AG09319 (cell line): ENCODE data around the gene COX4I2.

Source experiments
- DNase-seq: peaks from one replicate; pipeline ENCODE4 v3.0.0-alpha.2; 2010; ENCODE audit warnings: low read depth; ENCODE audit errors: extremely low read depth
- TF ChIP-seq, protein P1 (sequence below): IDR thresholded peaks from 2 replicates; pipeline ENCODE4 v1.5.1; 2011; ENCODE audit warnings: low read depth, mild to moderate bottlenecking, inconsistent platforms, low read length, moderate library complexity

COX4I2 gene

DNA sequence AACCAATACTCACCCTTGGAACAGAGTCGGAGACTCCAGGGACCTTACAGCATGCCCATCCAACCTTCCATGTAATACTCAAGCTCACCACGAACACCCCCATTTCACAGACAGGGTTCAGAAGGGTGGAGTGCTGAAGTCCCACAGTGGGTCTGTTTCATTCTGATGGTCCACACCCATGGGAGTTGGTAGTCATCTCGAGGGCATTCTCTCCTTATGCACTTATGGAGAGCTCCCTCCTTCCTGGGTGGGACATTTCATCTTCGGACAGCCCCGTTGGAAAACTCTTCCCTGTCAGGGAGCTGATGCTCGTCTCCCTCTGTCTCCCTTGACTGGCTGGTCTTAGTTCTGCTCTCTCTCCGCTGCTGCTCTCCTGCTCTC is 38.9 kb downstream of the COX4I2 start:
- TF ChIP-seq, protein P1, sequence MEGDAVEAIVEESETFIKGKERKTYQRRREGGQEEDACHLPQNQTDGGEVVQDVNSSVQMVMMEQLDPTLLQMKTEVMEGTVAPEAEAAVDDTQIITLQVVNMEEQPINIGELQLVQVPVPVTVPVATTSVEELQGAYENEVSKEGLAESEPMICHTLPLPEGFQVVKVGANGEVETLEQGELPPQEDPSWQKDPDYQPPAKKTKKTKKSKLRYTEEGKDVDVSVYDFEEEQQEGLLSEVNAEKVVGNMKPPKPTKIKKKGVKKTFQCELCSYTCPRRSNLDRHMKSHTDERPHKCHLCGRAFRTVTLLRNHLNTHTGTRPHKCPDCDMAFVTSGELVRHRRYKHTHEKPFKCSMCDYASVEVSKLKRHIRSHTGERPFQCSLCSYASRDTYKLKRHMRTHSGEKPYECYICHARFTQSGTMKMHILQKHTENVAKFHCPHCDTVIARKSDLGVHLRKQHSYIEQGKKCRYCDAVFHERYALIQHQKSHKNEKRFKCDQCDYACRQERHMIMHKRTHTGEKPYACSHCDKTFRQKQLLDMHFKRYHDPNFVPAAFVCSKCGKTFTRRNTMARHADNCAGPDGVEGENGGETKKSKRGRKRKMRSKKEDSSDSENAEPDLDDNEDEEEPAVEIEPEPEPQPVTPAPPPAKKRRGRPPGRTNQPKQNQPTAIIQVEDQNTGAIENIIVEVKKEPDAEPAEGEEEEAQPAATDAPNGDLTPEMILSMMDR = no peak
- DNase-seq = no peak

DNA sequence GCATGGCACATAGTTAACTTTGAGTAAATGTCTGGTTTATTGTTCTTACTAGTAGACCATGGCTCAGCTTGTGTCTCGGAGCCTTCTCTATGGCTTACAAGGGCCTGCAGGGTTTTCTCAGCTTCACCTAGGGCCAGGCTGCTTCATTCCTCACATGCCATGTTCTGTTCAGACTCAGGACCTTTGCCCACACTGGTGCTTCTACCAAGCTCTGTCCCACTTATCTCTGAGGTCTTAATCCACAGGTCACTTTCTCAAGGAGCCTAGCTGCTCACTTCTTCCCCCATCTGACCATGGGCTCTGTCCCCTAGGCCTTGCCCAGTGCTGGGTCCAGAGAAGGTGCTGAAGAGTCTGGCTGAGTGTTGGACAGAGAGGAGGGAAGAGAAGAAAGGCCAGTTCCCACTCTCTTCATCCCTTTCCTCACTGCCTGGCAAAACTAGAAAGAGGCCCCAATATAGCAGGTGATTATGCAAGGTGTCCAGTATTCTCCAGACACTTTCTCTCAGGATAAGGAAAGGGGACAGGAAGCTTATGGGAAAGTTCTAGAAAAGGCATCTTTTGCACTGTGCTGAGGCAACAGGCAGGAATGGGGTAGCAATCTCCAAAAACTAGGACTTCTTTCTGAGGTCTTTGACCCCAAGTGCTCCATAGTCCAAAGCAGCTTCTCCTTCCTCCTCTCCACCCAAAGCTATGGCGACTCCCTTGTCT is 40.0 kb downstream of the COX4I2 start:
- TF ChIP-seq, protein P1 = no peak
- DNase-seq = no peak

DNA sequence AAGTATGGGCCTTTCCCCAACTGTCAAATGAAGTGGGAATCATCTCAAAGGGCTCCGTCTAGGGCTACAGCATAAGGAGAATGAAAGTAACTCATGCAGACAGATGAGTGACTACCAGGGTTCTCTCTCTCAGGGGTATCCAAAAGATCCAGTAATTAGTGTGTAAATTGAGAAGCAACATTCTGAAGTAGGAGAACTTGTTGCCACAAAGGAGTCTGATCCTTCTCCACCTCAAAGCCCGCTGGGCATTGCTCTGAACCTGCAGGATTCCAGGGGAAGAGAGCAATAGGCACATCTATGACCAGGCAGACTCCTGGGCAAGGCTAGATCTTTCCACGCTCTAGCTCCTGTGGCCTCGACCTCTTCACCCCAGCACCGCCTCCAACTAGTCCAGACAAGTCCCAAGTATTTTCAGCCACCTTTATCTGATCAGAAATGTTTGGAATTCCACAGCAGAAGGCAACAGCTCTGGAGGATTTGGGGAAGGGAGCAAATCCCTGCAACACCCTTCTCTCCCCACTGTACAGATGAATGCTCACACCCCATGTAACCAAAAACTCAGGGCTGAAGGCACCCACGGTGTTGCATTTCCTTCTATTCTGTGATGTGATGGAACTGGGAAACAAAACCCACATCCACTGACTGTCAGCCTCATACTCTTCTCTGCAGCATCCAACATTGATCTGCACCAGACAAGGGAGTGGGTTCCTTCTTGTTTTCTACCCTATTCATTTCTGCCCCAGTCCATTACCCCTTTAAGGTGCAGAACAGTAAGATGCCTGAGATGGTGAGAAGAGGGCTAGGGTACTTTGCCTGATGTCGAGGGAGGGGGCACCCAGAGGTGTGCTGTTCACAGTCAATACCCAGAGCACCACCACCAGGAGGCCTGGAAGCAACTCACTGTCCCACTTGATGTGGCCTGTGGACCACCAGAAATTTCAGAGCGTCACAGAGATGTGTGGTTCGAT is 41.0 kb downstream of the COX4I2 start:
- DNase-seq = no peak
- TF ChIP-seq, protein P1 = no peak

DNA sequence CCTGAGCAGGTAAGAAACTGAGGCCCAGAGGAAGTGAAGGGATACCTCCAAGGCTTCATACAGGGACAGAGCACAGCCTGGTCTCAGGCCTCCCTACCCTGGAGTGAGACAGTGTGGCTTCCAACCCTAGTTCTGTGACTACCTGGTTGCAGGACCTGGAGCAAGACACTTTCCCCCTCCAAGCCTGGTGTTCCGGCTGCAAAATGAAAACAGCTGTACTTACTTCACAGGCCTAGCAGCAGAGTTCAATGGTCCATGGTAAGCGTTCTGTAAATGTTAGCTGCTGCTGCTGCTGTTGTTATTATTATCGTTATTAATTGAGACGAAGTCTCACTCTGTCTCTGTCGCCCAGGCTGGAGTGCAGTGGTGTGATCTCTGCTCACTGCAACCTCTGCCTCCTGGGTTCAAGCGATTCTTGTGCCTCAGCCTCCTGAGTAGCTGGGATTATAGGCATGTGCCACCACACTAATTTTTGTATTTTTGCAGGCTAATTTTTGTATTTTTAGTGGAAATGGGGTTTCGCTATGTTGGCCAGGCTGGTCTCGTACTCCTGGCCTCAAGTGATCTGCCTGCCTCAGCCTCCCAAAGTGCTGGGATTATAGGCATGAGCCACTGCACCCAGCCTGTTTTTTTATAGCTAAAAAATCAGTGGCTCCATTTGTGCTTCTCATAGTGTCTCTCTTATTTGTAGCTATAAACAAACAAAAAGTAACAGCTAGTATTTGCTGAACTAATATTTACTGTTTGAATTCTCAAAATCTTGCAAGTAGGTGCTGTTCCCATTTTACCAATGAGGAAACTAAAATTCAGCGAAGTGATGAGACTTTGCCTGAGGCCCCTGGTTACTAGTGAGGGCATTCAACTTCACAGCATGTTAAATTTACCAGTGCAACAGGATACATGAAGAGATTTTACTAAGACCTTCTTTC is 41.9 kb downstream of the COX4I2 start:
- TF ChIP-seq, protein P1 = no peak
- DNase-seq = no peak

DNA sequence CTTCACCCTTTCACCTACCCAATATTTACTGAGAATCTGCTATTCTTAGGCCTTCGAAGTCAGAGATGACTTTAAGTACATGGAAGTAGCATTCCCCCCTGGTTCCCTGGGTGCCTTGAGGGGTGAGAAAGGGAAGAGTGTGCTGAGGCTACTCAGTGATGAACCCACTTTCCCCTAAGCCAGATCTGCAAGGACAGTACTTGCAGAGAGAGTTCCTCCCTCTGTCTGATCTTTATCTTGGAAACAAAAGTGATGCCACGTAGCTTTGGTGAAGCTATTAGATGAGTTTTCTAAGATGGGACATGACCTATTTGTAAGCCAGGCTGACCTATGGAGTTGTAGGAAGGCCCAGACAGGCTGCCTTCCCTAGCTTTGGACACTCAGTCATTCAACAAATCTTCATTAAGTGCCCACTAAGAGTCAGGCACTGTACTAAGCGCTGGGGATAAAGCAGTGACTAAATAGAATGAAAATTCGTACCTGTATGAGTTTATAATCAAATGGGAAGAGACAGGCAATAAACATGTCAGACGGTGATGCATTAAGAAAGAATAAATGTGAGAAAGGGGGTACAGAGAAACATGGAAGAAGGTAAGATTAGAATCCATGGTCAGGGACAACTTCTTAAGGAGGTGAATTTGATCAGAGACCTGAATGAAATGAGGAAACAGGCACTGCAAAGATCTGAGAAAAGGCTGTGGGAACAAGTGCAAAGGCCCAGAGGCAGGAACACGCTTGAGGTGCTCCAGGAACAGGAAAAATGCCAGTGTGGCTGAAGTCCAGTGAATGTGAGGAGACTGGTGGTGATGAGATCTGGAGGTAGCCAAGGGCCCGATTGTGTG is 42.8 kb downstream of the COX4I2 start:
- DNase-seq = no peak
- TF ChIP-seq, protein P1 = no peak

DNA sequence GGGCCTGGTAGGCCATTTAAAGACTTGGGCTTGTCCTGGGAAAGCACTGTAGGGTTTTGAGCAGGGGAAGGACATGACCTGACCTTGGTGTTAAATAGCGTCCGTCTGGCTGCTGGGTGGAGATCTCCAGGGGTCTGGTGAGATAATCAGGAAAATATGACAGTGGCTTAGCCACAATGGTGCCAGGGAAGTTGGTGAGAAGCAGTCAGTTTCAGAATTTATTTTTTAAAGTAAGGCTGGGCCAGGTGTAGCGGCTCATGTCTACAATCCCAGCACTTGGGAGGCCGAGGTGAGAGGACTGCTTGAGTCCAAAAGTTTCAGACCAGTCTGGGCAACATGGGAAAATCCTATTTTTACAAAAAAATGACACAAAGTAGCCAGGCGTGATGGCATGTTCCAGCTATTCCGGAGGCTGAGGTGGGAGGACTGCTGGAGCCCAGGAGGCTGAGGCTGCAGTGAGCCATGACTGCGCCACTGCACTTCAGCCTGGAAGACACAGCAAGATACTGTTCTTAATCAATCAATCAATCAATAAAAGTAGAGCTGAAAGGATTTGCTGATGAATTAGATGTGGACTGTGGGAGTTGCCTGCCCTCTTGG is 43.5 kb downstream of the COX4I2 start:
- no peak for DNase-seq
- TF ChIP-seq, protein P1 = no peak
